K562 (cell line): ENCODE data around the gene COPS4. TPM values are rescaled to one million over a fixed set of nuclear protein-coding genes. Genes with fewer than 3 reads are reported as not detected.

ENCODE experiments used
- ATAC-seq: fragments of 200-7000 bp; cut with Tn5 transposase; 3 replicates; pipeline ENCODE4 v1.9.1; 2020; ENCODE audit warnings: moderate library complexity
- BruUV-seq: library from RNA; stranded (reverse); fragments of 400-500 nt; replicated peaks from 2 replicates; lab custom pipeline; 2021; lab: Mats Ljungman, UMichigan
- CTCF ChIA-PET: fragments of 300-600 bp; formaldehyde crosslinking; extraction: SDS; loops from one replicate; lab custom pipeline; 2021; ENCODE audit warnings: low intra/inter-chr PET ratio; lab: Yijun Ruan, JAX
- POLR2A ChIA-PET: fragments of 300-600, 350-650 bp; sonication (Branson Sonifier 250); formaldehyde crosslinking; extraction: SDS; loops from one replicate; lab custom pipeline; 2021; ENCODE audit warnings: antibody characterized with exemption, inconsistent platforms; lab: Yijun Ruan, JAX
- DNase-seq, 4 experiments: peaks; one replicate each; pipeline versions ENCODE4 v3.0.0 to v3.0.0-alpha.2; 2011 to 2018; ENCODE audit warnings: low spot score in 3 of 4, mixed read lengths in 3 of 4; ENCODE audit errors: extremely low read depth in 1 of 4
- FAIRE-seq: peaks from 2 replicates; lab custom pipeline; 2011; peaks lifted over from hg19 to GRCh38; lab: Jason Lieb, UNC
- H2AFZ ChIP-seq: 2 replicates; pipeline ENCODE4 v1.6.0; 2011; ENCODE audit warnings: low read depth, low read length, control low read depth, inconsistent platforms
- H3K27ac ChIP-seq: fragments of 200-600 bp; 3 replicates; pipeline ENCODE4 v1.8.0; 2011; ENCODE audit warnings: low read depth, mild to moderate bottlenecking, control low read depth, inconsistent platforms, low read length, moderate library complexity, mixed read lengths; ENCODE audit errors: extremely low read depth
- H3K27me3 ChIP-seq, 2 experiments: fragments of 300-600 bp in 1 of 2; 2 replicates in 1 of 2; 3 replicates in 1 of 2; pipeline versions ENCODE4 v1.6.0 to v1.8.0; 2011; ENCODE audit warnings: inconsistent platforms in 2 of 2, low read length in 2 of 2, mild to moderate bottlenecking in 1 of 2, mixed read lengths in 1 of 2, moderate library complexity in 1 of 2; ENCODE audit not compliant: control insufficient read depth in 2 of 2, insufficient read depth in 2 of 2
- H3K36me3 ChIP-seq: fragments of 300-600 bp; 3 replicates; pipeline ENCODE4 v1.8.0; 2011; ENCODE audit warnings: mild to moderate bottlenecking, low read length, inconsistent platforms; ENCODE audit not compliant: control insufficient read depth, insufficient read depth
- H3K4me1 ChIP-seq, 2 experiments: fragments of 200-600 bp in 1 of 2; replicated peaks in 1 of 2; 2 replicates in 1 of 2; 3 replicates in 1 of 2; pipeline versions ENCODE4 v1.5.1 to v1.8.0; 2011; ENCODE audit warnings: inconsistent platforms in 2 of 2, low read length in 2 of 2, mild to moderate bottlenecking in 1 of 2, mixed read lengths in 1 of 2, moderate library complexity in 1 of 2; ENCODE audit not compliant: control insufficient read depth in 2 of 2, insufficient read depth in 2 of 2
- H3K4me2 ChIP-seq: 2 replicates; pipeline ENCODE4 v1.6.1; 2011; ENCODE audit warnings: low read length, control low read depth, inconsistent platforms, mixed read lengths; ENCODE audit not compliant: insufficient read depth
- H3K4me3 ChIP-seq: fragments of 200-600 bp; sonication (generic), shearing (Covaris generic); 2 replicates; pipeline ENCODE4 v1.5.1; 2016; ENCODE audit warnings: control low read depth, inconsistent platforms
- H3K79me2 ChIP-seq: fragments of 200-600 bp; 3 replicates; pipeline ENCODE4 v1.8.0; 2011; ENCODE audit warnings: low read length, inconsistent platforms; ENCODE audit not compliant: control insufficient read depth, insufficient read depth
- H3K9ac ChIP-seq, 2 experiments: 2 replicates each; pipeline versions ENCODE4 v1.6.0 to v1.6.1; 2011; ENCODE audit warnings: low read depth in 2 of 2, low read length in 2 of 2, control low read depth in 1 of 2, inconsistent platforms in 1 of 2, mild to moderate bottlenecking in 1 of 2, mixed read lengths in 1 of 2; ENCODE audit not compliant: insufficient read depth in 1 of 2
- H3K9me1 ChIP-seq: one replicate; pipeline ENCODE4 v1.6.0; 2011; ENCODE audit warnings: inconsistent platforms, mild to moderate bottlenecking, low read length, moderate library complexity; ENCODE audit not compliant: control insufficient read depth, insufficient read depth
- H3K9me3 ChIP-seq: replicated peaks from 2 replicates; pipeline ENCODE4 v1.5.1; 2011; ENCODE audit warnings: low read depth, low read length, inconsistent platforms; ENCODE audit not compliant: control insufficient read depth, insufficient read depth
- H4K20me1 ChIP-seq: replicated peaks from 2 replicates; pipeline ENCODE4 v1.6.1; 2011; ENCODE audit warnings: low read length, inconsistent platforms, mixed read lengths; ENCODE audit not compliant: control insufficient read depth, insufficient read depth
- DACH1 ChIP-seq: fragments of 450-650 bp; IDR thresholded peaks from 2 replicates; pipeline ENCODE4 v1.6.1; 2018; ENCODE audit not compliant: partially characterized antibody
- E2F6 ChIP-seq, 2 experiments: IDR thresholded peaks; 2 replicates each; pipeline ENCODE4 v1.6.1; 2011; ENCODE audit warnings: borderline replicate concordance in 1 of 2, control low read depth in 1 of 2, low read depth in 1 of 2, low read length in 1 of 2, mild to moderate bottlenecking in 1 of 2, mixed read lengths in 1 of 2, moderate library complexity in 1 of 2; ENCODE audit not compliant: insufficient read depth in 1 of 2, insufficient read length in 1 of 2, poor library complexity in 1 of 2, severe bottlenecking in 1 of 2; ENCODE audit errors: extremely low read depth in 1 of 2
- FOS ChIP-seq: IDR thresholded peaks from 3 replicates; pipeline ENCODE4 v1.6.1; 2011; ENCODE audit not compliant: insufficient read length; ENCODE audit errors: extremely low read depth
- HMBOX1 ChIP-seq: sonication (generic); IDR thresholded peaks from 2 replicates; pipeline ENCODE4 v1.6.1; 2016
- KDM5B ChIP-seq: fragments of 200-600 bp; sonication (generic); IDR thresholded peaks from 2 replicates; pipeline ENCODE4 v1.6.1; 2012; ENCODE audit warnings: low read depth, mild to moderate bottlenecking, moderate library complexity, low read length, control low read depth, inconsistent platforms; ENCODE audit not compliant: insufficient replicate concordance
- KLF6 ChIP-seq: fragments of 250-450 bp; sonication (Bioruptor Pico); IDR thresholded peaks from 2 replicates; pipeline ENCODE4 v1.4.0; 2020; ENCODE audit warnings: mild to moderate bottlenecking, moderate library complexity, borderline replicate concordance
- MAX ChIP-seq: sonication (generic); formaldehyde crosslinking; IDR thresholded peaks from 2 replicates; pipeline ENCODE4 v1.9.0; 2022; ENCODE audit warnings: mild to moderate bottlenecking, missing genetic modification reagents
- NR2C1 ChIP-seq, 2 experiments: fragments of 450-650 bp; IDR thresholded peaks; 2 replicates each; pipeline ENCODE4 v1.6.1; 2017; ENCODE audit warnings: mild to moderate bottlenecking in 2 of 2, antibody characterized with exemption in 1 of 2, inconsistent platforms in 1 of 2, missing compliant biosample characterization in 1 of 2, missing genetic modification characterization in 1 of 2
- U2AF2 ChIP-seq: fragments of 200-400 bp; formaldehyde crosslinking; optimal IDR thresholded peaks from 2 replicates; pipeline ENCODE3; 2017; ENCODE audit warnings: low read depth, mild to moderate bottlenecking, low read length
- ZBED1 ChIP-seq: IDR thresholded peaks from 2 replicates; pipeline ENCODE4 v1.6.1; 2014
- ZBTB17 ChIP-seq: fragments of 450-650 bp; formaldehyde crosslinking; IDR thresholded peaks from 2 replicates; pipeline ENCODE4 v1.4.0; 2020; ENCODE audit warnings: mild to moderate bottlenecking
- WGBS: fragments of 100-300 bp; shearing (Covaris generic); methylation state at CpG from one replicate; pipeline ENCODE4 v1.1.6; 2016; ENCODE audit warnings: low coverage, mixed read lengths; ENCODE audit not compliant: insufficient coverage; ENCODE audit errors: missing lambda C conversion rate; 5-methylcytosine and 5-hydroxymethylcytosine counted together
- in situ Hi-C: fragments of 300-500 bp; cut with MboI; formaldehyde crosslinking; loops from 4 replicates; pipeline ENCODE4 v1.15.0; 2018; ENCODE audit warnings: inconsistent platforms, mixed read lengths
- intact Hi-C: fragments of 100-400 bp; cut with micrococcal nuclease; formaldehyde crosslinking; loops from 2 replicates; pipeline ENCODE4 v1.14.2; 2022
- polyA plus RNA-seq, 8 experiments: library from polyadenylated mRNA; depleted of rRNA in 4 of 8; stranded (reverse) in 5 of 8; unstranded in 3 of 8; fragments of >200 nt; fragmentation: Nextera tagmentation in 2 of 8; fragmentation: Illumina TruSeq in 1 of 8; extraction: Ambion mirVana in 2 of 8; extraction: Trizol in 1 of 8; gene quantifications; 2 replicates each; pipeline versions ENCODE4 v1.2.1 to v1.2.3, GENCODE V29; 2011 to 2014; ENCODE audit warnings: inconsistent platforms in 1 of 8, missing spikeins in 1 of 8
- total RNA-seq, 7 experiments: library from RNA; depleted of rRNA in 6 of 7; stranded (reverse); fragments of >200 nt in 6 of 7; fragmentation: Illumina TruSeq in 2 of 7; extraction: Trizol in 2 of 7; gene quantifications; 2 replicates each; pipeline versions ENCODE4 v1.2.1 to v1.2.3, GENCODE V29; 2011 to 2021; ENCODE audit warnings: low replicate concordance in 1 of 7

Gene COPS4
- total and polyA plus RNA-seq, 9 of the 15 experiments (the other 6 are each of a cell fraction or from before 2014, with no cell fraction given), result 44.7 to 180 (median 70.9) TPM

GRCh38 chr4:83025563-83025962 lies 9.4 kb upstream of the COPS4 start (continued):
- TF ChIP-seq E2F6 (IDR thresholded peaks at IDR 0.05; ENCODE audit: borderline replicate concordance in 1 of 2, extremely low read depth in 1 of 2, insufficient read depth in 1 of 2, insufficient read length in 1 of 2, low read depth in 1 of 2, low read length in 1 of 2, poor library complexity in 1 of 2, severe bottlenecking in 1 of 2) (peak in 1 of 2 experiments; percentile 34), HMBOX1 (0 out of 2 replicates have a peak, but pooled peaks have one; percentile 22), FOS (no peak), DACH1 (no peak), ZBED1 (no peak), MAX (CRISPR knock-in tag) (peak; percentile 73)

- 24% methylated on average over 3 of the region's 3 CpGs for WGBS
- TF ChIP-seq KLF6 (CRISPR knock-in tag) (no peak), NR2C1 (IDR thresholded peaks at IDR 0.05) (no peak), NR2C1 (tag; IDR thresholded peaks at IDR 0.05) (no peak), ZBTB17 (CRISPR knock-in tag) (no peak), KDM5B (no peak), U2AF2 (no peak)
- no peak for FAIRE-seq
- Histone ChIP-seq H3K4me1 (no peaks in the 10 kb centered on the region; a peak in 1 of 5 replicates), H3K36me3 (no peaks in the 10 kb centered on the region), H3K79me2 (no peaks in the 10 kb centered on the region), H3K27me3 (no peaks in the 10 kb centered on the region; a peak in 1 of 5 replicates), H3K4me3 (no peak overlapping the region), H3K27ac (no peak overlapping the region), H3K4me2 (no peak overlapping the region), H4K20me1 (no peaks in the 10 kb centered on the region), H2AFZ (peak overlapping the region; percentile 90), H3K9me3 (peaks cover 5% of the 10 kb centered on the region), H3K9ac (no peak overlapping the region), H3K9me1 (no peaks in the 10 kb centered on the region)
- ATAC-seq, result peak; percentile 53
- intact Hi-C loops (no loop called here), in situ Hi-C loops (no loop called here)
- no peak for DNase-seq
- ChIA-PET CTCF (no interaction called here), POLR2A (no interaction called here)
- no TSS peak for BruUV-seq
These were observed 6.0 kb upstream of the COPS4 start for GRCh38 chr4:83028976-83029375.
